GM23338 (cell line): Measurements from ENCODE around the gene RHOG. TPM values are rescaled to one million over a fixed set of nuclear protein-coding genes. Genes with fewer than 3 reads are reported as not detected.

Experiments used
- ATAC-seq: fragments of 200-7000 bp; cut with Tn5 transposase; 3 replicates; pipeline ENCODE4 v1.9.1; 2020
- DNase-seq: peaks from one replicate; pipeline ENCODE4 v3.0.0-alpha.2; 2015; ENCODE audit warnings: low spot score
- H2AFZ ChIP-seq: fragments of 200-600 bp; sonication (generic); 2 replicates; pipeline ENCODE4 v1.8.0; 2016; ENCODE audit warnings: antibody characterized with exemption, mild to moderate bottlenecking, moderate library complexity
- H3F3A ChIP-seq: fragments of 200-600 bp; sonication (generic); replicated peaks from 2 replicates; pipeline ENCODE4 v1.8.0; 2017; ENCODE audit warnings: antibody characterized with exemption, mixed run types, low read depth
- H3K27ac ChIP-seq: fragments of 200-600 bp; sonication (generic); 2 replicates; pipeline ENCODE4 v1.6.1; 2016; ENCODE audit warnings: low read depth
- H3K27me3 ChIP-seq: fragments of 200-600 bp; sonication (generic); 2 replicates; pipeline ENCODE4 v1.8.0; 2016; ENCODE audit warnings: mild to moderate bottlenecking, mixed run types, moderate library complexity; ENCODE audit not compliant: insufficient read depth
- H3K36me3 ChIP-seq: fragments of 200-600 bp; sonication (generic); 2 replicates; pipeline ENCODE4 v1.8.0; 2016; ENCODE audit warnings: mild to moderate bottlenecking; ENCODE audit not compliant: insufficient read depth
- H3K4me1 ChIP-seq: fragments of 200-600 bp; sonication (generic); 2 replicates; pipeline ENCODE4 v1.8.0; 2016; ENCODE audit warnings: mild to moderate bottlenecking, moderate library complexity; ENCODE audit not compliant: insufficient read depth
- H3K4me2 ChIP-seq: fragments of 200-600 bp; sonication (generic); 2 replicates; pipeline ENCODE4 v1.7.1; 2017; ENCODE audit warnings: mixed run types
- H3K4me3 ChIP-seq: fragments of 200-600 bp; sonication (generic); 2 replicates; pipeline ENCODE4 v1.6.1; 2016; ENCODE audit warnings: mixed run types
- H3K79me2 ChIP-seq: fragments of 200-600 bp; sonication (generic); replicated peaks from 2 replicates; pipeline ENCODE4 v1.8.0; 2017; ENCODE audit warnings: mild to moderate bottlenecking; ENCODE audit not compliant: insufficient read depth
- H3K9me2 ChIP-seq: fragments of 200-600 bp; sonication (generic); 2 replicates; pipeline ENCODE4 v1.8.0; 2017; ENCODE audit not compliant: insufficient read depth
- H4K20me1 ChIP-seq: fragments of 200-600 bp; sonication (generic); replicated peaks from 2 replicates; pipeline ENCODE4 v1.8.0; 2017; ENCODE audit warnings: mild to moderate bottlenecking; ENCODE audit not compliant: insufficient read depth
- H3K27ac Mint-ChIP-seq: 2 replicates; pipeline ENCODE4 v1.8.0; 2020; ENCODE audit warnings: inconsistent platforms, mild to moderate bottlenecking, moderate library complexity, mixed read lengths
- H3K27me3 Mint-ChIP-seq: 3 replicates; pipeline ENCODE4 v1.8.0; 2022; ENCODE audit warnings: low read depth, mild to moderate bottlenecking, moderate library complexity, mixed read lengths, inconsistent platforms; ENCODE audit not compliant: insufficient read depth, poor library complexity
- H3K36me3 Mint-ChIP-seq: 3 replicates; pipeline ENCODE4 v1.8.0; 2021; ENCODE audit warnings: low read depth, mild to moderate bottlenecking, inconsistent platforms, moderate library complexity, mixed read lengths
- H3K4me1 Mint-ChIP-seq: 3 replicates; pipeline ENCODE4 v1.8.0; 2020; ENCODE audit warnings: mild to moderate bottlenecking, inconsistent platforms, mixed read lengths
- H3K4me3 Mint-ChIP-seq: 3 replicates; pipeline ENCODE4 v1.8.0; 2021; ENCODE audit warnings: moderate library complexity, mild to moderate bottlenecking, inconsistent platforms, mixed read lengths
- H3K9me3 Mint-ChIP-seq: 3 replicates; pipeline ENCODE4 v1.8.0; 2020; ENCODE audit warnings: moderate library complexity, mild to moderate bottlenecking, inconsistent platforms, mixed read lengths
- EZH2 ChIP-seq: fragments of 200-600 bp; sonication (generic); IDR thresholded peaks from one replicate; pipeline ENCODE4 v1.8.0; 2017; ENCODE audit warnings: antibody characterized with exemption, mild to moderate bottlenecking, low read depth; ENCODE audit not compliant: unreplicated experiment
- EZH2phosphoT487 ChIP-seq: fragments of 200-600 bp; sonication (generic); IDR thresholded peaks from one replicate; pipeline ENCODE4 v1.8.1; 2018; ENCODE audit warnings: antibody characterized with exemption; ENCODE audit not compliant: unreplicated experiment
- POLR2AphosphoS5 ChIP-seq: IDR thresholded peaks from 2 replicates; pipeline ENCODE4 v1.6.1; 2016; ENCODE audit warnings: antibody characterized with exemption, low read depth
- STAT1 ChIP-seq: IDR thresholded peaks from one replicate; pipeline ENCODE4 v1.6.1; 2016; ENCODE audit warnings: antibody characterized with exemption; ENCODE audit not compliant: unreplicated experiment
- ZNF114 ChIP-seq: fragments of 250-450 bp; sonication (Bioruptor Pico); IDR thresholded peaks from 2 replicates; pipeline ENCODE4 v1.5.0; 2020; ENCODE audit warnings: mild to moderate bottlenecking, moderate library complexity
- ZNF331 ChIP-seq: fragments of 250-450 bp; sonication (Bioruptor Pico); IDR thresholded peaks from 2 replicates; pipeline ENCODE4 v1.5.0; 2020; ENCODE audit warnings: low read depth, mild to moderate bottlenecking, moderate library complexity
- polyA plus RNA-seq: library from polyadenylated mRNA; unstranded; fragments of >200 nt; fragmentation: Nextera tagmentation; extraction: Ambion mirVana; gene quantifications from 2 replicates; pipeline ENCODE4 v1.2.1, GENCODE V29; 2016
- total RNA-seq: library from RNA; depleted of rRNA; stranded (reverse); fragments of >200 nt; shearing (Covaris generic); gene quantifications from 2 replicates; pipeline ENCODE4 v1.2.3, GENCODE V29; 2014
- TF ChIP-seq, protein P1 (sequence below), 2 experiments: fragments of 200-600 bp in 1 of 2; sonication (generic) in 1 of 2; conservative IDR thresholded peaks; 2 replicates each; pipeline versions ENCODE4 v1.5.1 to v1.6.1; 2016 to 2017; ENCODE audit warnings: antibody characterized with exemption in 2 of 2, low read depth in 2 of 2, mild to moderate bottlenecking in 2 of 2, moderate library complexity in 1 of 2
- TF ChIP-seq, protein P2 (sequence below): IDR thresholded peaks from one replicate; pipeline ENCODE4 v1.6.1; 2018; ENCODE audit warnings: antibody characterized with exemption; ENCODE audit not compliant: unreplicated experiment
- TF ChIP-seq, protein P3 (sequence below): fragments of 250-450 bp; sonication (Bioruptor Pico); IDR thresholded peaks from 2 replicates; pipeline ENCODE4 v1.5.0; 2020; ENCODE audit warnings: mild to moderate bottlenecking, moderate library complexity

The RHOG gene
- total and polyA plus RNA-seq, 2 experiments from 2014 or later, result 26.3 to 38.6 TPM

DNA sequence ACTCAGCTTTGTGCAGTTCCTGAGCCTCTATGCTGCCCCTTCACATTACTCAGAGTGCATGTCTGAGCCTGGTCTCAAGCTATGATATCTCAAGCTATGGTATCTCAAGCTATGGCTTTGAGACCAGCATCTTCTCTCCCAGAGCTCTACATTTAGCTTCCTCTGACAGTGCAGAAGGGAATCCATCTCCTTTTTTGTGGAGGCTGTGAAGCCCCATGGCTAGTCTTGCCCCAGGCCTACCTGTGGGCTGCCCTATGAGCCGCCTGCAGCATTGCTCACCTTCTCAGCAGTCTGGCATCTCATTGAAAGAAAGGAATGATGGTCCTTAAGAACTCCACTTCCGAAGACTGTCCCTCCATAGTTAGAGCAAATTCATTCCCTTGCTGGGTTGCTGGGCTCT lies 19.8 kb downstream of the RHOG start:
- H3K27me3 ChIP-seq, result no peaks in the 10 kb centered on the region
- ATAC-seq, result no peak
- Mint-ChIP-seq H3K27ac (no peak overlapping the region), H3K4me3 (no peak overlapping the region), H3K27me3 (peaks cover 14% of the 10 kb centered on the region), H3K4me1 (peaks cover 27% of the 10 kb centered on the region), H3K36me3 (peaks cover 16% of the 10 kb centered on the region), H3K9me3 (no peaks in the 10 kb centered on the region; the same call in 2 of the 3 replicates)
- TF ChIP-seq POLR2AphosphoS5 (no peak), EZH2phosphoT487 (no peak), STAT1 (no peak), ZNF331 (CRISPR knock-in tag) (no peak), ZNF114 (CRISPR knock-in tag) (no peak), EZH2 (no peak)
- TF ChIP-seq, protein P1, sequence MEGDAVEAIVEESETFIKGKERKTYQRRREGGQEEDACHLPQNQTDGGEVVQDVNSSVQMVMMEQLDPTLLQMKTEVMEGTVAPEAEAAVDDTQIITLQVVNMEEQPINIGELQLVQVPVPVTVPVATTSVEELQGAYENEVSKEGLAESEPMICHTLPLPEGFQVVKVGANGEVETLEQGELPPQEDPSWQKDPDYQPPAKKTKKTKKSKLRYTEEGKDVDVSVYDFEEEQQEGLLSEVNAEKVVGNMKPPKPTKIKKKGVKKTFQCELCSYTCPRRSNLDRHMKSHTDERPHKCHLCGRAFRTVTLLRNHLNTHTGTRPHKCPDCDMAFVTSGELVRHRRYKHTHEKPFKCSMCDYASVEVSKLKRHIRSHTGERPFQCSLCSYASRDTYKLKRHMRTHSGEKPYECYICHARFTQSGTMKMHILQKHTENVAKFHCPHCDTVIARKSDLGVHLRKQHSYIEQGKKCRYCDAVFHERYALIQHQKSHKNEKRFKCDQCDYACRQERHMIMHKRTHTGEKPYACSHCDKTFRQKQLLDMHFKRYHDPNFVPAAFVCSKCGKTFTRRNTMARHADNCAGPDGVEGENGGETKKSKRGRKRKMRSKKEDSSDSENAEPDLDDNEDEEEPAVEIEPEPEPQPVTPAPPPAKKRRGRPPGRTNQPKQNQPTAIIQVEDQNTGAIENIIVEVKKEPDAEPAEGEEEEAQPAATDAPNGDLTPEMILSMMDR (conservative IDR thresholded peaks at IDR 0.05; ENCODE audit: low read depth in 2 of 2), result no peak
- TF ChIP-seq, protein P2, sequence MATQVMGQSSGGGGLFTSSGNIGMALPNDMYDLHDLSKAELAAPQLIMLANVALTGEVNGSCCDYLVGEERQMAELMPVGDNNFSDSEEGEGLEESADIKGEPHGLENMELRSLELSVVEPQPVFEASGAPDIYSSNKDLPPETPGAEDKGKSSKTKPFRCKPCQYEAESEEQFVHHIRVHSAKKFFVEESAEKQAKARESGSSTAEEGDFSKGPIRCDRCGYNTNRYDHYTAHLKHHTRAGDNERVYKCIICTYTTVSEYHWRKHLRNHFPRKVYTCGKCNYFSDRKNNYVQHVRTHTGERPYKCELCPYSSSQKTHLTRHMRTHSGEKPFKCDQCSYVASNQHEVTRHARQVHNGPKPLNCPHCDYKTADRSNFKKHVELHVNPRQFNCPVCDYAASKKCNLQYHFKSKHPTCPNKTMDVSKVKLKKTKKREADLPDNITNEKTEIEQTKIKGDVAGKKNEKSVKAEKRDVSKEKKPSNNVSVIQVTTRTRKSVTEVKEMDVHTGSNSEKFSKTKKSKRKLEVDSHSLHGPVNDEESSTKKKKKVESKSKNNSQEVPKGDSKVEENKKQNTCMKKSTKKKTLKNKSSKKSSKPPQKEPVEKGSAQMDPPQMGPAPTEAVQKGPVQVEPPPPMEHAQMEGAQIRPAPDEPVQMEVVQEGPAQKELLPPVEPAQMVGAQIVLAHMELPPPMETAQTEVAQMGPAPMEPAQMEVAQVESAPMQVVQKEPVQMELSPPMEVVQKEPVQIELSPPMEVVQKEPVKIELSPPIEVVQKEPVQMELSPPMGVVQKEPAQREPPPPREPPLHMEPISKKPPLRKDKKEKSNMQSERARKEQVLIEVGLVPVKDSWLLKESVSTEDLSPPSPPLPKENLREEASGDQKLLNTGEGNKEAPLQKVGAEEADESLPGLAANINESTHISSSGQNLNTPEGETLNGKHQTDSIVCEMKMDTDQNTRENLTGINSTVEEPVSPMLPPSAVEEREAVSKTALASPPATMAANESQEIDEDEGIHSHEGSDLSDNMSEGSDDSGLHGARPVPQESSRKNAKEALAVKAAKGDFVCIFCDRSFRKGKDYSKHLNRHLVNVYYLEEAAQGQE, result no peak
- no peaks in the 10 kb centered on the region for H3K79me2 ChIP-seq
- peaks cover 11% of the 10 kb centered on the region for H3K4me1 ChIP-seq
- H2AFZ ChIP-seq, result no peak overlapping the region
- no peak overlapping the region for H3K4me3 ChIP-seq
- H3K27ac ChIP-seq, result no peak overlapping the region
- peaks cover 4% of the 10 kb centered on the region for H4K20me1 ChIP-seq
- H3K9me2 ChIP-seq, result no peaks in the 10 kb centered on the region
- H3K4me2 ChIP-seq, result no peak overlapping the region
- DNase-seq, result no peak
- H3F3A ChIP-seq, result no peaks in the 10 kb centered on the region
- H3K36me3 ChIP-seq, result no peaks in the 10 kb centered on the region

DNA sequence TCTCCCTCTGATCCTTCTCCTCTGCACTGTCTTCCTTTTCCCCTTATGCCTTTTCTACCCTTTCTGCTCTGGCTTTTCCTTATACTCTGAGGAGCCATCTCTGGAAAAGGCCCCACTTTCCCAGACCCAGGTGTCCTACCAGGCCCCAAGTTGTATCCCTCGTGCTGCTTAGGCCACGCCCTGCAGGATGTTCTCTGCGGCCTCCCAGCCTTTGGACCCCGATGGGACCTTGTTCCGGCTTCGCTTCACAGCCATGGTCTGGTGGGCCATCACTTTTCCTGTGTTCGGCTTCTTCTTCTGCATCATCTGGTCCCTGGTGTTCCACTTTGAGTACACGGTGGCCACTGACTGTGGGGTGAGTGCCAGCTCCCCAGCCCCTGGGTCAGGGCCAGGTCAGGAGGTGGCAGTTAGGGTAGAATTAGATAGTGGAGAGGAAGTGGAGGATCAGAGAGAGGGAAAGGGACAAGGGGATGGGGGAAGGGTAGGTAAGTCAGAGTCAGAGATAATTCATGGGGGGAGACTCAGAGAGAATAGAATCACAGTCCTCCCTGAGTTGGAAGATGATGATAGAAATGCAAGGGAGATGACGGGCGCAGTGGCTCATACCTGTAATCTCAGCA lies 23.5 kb downstream of the RHOG start:
- Histone ChIP-seq H2AFZ (no peak overlapping the region), H3K4me3 (no peak overlapping the region), H3K9me2 (no peaks in the 10 kb centered on the region), H3K4me2 (no peak overlapping the region), H3K36me3 (no peaks in the 10 kb centered on the region), H3K27me3 (no peaks in the 10 kb centered on the region), H3F3A (no peaks in the 10 kb centered on the region), H3K4me1 (no peaks in the 10 kb centered on the region), H3K27ac (no peak overlapping the region), H4K20me1 (peaks cover 4% of the 10 kb centered on the region; the same call in 1 of the 2 replicates), H3K79me2 (no peaks in the 10 kb centered on the region)
- H3K36me3 Mint-ChIP-seq, result peaks cover 4% of the 10 kb centered on the region; the same call in 1 of the 3 replicates
- H3K27me3 Mint-ChIP-seq, result peaks cover 6% of the 10 kb centered on the region
- no peak overlapping the region for H3K4me3 Mint-ChIP-seq
- peak overlapping the region; percentile 26; the same call in 1 of the 2 replicates for H3K27ac Mint-ChIP-seq
- peaks cover 16% of the 10 kb centered on the region for H3K4me1 Mint-ChIP-seq
- H3K9me3 Mint-ChIP-seq, result no peaks in the 10 kb centered on the region; the same call in 2 of the 3 replicates
- no peak for DNase-seq
- ATAC-seq, result no peak
- no peak for TF ChIP-seq EZH2
- TF ChIP-seq ZNF114 (CRISPR knock-in tag), result no peak
- TF ChIP-seq, protein P3, sequence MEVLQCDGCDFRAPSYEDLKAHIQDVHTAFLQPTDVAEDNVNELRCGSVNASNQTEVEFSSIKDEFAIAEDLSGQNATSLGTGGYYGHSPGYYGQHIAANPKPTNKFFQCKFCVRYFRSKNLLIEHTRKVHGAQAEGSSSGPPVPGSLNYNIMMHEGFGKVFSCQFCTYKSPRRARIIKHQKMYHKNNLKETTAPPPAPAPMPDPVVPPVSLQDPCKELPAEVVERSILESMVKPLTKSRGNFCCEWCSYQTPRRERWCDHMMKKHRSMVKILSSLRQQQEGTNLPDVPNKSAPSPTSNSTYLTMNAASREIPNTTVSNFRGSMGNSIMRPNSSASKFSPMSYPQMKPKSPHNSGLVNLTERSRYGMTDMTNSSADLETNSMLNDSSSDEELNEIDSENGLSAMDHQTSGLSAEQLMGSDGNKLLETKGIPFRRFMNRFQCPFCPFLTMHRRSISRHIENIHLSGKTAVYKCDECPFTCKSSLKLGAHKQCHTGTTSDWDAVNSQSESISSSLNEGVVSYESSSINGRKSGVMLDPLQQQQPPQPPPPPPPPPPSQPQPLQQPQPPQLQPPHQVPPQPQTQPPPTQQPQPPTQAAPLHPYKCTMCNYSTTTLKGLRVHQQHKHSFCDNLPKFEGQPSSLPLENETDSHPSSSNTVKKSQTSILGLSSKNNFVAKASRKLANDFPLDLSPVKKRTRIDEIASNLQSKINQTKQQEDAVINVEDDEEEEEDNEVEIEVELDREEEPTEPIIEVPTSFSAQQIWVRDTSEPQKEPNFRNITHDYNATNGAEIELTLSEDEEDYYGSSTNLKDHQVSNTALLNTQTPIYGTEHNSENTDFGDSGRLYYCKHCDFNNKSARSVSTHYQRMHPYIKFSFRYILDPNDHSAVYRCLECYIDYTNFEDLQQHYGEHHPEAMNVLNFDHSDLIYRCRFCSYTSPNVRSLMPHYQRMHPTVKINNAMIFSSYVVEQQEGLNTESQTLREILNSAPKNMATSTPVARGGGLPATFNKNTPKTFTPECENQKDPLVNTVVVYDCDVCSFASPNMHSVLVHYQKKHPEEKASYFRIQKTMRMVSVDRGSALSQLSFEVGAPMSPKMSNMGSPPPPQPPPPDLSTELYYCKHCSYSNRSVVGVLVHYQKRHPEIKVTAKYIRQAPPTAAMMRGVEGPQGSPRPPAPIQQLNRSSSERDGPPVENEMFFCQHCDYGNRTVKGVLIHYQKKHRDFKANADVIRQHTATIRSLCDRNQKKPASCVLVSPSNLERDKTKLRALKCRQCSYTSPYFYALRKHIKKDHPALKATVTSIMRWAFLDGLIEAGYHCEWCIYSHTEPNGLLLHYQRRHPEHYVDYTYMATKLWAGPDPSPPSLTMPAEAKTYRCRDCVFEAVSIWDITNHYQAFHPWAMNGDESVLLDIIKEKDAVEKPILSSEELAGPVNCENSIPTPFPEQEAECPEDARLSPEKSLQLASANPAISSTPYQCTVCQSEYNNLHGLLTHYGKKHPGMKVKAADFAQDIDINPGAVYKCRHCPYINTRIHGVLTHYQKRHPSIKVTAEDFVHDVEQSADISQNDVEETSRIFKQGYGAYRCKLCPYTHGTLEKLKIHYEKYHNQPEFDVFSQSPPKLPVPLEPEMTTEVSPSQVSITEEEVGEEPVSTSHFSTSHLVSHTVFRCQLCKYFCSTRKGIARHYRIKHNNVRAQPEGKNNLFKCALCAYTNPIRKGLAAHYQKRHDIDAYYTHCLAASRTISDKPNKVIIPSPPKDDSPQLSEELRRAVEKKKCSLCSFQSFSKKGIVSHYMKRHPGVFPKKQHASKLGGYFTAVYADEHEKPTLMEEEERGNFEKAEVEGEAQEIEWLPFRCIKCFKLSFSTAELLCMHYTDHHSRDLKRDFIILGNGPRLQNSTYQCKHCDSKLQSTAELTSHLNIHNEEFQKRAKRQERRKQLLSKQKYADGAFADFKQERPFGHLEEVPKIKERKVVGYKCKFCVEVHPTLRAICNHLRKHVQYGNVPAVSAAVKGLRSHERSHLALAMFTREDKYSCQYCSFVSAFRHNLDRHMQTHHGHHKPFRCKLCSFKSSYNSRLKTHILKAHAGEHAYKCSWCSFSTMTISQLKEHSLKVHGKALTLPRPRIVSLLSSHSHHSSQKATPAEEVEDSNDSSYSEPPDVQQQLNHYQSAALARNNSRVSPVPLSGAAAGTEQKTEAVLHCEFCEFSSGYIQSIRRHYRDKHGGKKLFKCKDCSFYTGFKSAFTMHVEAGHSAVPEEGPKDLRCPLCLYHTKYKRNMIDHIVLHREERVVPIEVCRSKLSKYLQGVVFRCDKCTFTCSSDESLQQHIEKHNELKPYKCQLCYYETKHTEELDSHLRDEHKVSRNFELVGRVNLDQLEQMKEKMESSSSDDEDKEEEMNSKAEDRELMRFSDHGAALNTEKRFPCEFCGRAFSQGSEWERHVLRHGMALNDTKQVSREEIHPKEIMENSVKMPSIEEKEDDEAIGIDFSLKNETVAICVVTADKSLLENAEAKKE (CRISPR knock-in tag), result no peak
- no peak for TF ChIP-seq EZH2phosphoT487
- TF ChIP-seq ZNF331 (CRISPR knock-in tag), result no peak
